NOMO-1 (cell line): Measurements from ENCODE around the gene SLFN12L.
"Not testable (repeated sequence)": the region's sequence is repeated elsewhere in the genome, so short reads cannot be mapped to it uniquely, and the experiment has no call there.

ENCODE experiments used
- DNase-seq, 2 experiments: peaks; one replicate each; lab custom pipeline; 2025; ENCODE audit not compliant: unreplicated experiment in 2 of 2; lab: John Stamatoyannopoulos, UW

SLFN12L gene

DNA sequence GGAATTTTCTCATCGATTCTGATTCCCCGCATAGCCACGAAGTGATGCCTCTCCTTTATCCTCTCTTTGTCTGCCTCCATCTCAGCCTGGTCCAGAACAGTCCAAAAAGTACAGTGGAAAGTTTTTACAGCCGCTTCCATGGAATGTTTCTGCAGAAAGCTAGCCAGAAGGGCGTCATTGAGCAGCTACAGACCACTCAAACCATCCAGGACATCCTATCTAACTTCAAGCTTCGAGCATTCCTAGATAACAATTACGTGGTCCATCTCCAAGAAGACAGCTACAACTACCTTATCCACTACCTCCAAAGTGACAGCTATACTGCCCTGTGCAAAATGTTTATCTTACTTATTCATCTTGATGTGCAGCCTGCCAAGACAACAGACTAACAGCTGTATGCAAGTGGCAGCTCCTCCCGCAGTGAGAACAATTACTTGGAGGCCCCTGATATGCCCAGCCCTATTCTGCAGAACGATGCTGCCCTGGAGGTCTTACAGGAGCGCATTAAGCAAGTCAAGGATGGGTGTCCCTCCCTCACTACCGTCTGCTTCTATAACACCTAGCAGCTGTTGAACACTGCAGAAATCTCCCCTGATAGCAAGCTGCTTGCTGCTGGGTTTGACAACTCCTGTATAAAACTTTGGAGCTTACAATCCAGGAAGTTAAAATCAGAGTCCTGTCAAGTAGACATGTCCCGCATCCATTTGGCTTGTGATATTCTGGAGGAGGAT is 38.9 kb downstream of the SLFN12L start:
- DNase-seq = no peak

DNA sequence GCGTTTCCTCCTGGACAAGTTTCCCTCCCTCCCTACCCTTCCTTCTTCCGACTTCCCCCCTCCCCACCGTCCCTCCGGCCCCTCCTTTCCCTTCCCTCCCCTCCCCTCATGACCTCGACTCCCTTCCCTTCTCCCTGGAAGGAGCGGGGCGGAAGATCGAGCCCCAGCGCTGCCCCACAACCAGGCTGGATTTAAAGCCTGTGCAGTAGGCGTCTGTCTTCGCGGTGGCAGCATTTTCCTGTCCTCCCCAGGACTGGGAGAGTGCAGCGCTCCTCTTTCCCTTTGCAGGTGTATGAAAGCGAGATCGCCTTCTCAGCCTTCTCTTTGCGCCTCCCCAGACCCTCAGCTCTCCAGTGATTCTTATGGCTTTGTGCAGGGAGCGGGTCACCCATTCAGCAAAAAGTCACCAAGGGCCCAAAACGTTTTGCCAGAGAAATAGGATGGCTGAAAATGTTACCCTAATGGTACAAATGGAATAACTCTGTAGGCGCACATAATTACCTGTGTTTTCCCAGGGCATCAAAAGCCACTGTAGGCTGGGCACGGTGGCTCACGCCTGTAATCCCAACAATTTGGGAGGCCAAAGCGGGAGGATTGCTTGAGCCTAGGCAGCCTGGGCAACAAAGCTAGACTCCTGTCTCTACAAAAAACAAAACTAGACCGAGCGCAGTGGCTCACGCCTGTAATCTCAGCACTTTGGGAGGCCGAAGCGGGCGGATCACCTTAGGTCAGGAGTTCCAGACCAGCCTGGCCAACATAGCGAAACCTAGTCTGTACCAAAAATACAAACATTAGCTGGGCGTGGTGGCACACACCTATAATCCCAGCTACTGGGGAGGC is 40.8 kb downstream of the SLFN12L start:
- DNase-seq = no peak

DNA sequence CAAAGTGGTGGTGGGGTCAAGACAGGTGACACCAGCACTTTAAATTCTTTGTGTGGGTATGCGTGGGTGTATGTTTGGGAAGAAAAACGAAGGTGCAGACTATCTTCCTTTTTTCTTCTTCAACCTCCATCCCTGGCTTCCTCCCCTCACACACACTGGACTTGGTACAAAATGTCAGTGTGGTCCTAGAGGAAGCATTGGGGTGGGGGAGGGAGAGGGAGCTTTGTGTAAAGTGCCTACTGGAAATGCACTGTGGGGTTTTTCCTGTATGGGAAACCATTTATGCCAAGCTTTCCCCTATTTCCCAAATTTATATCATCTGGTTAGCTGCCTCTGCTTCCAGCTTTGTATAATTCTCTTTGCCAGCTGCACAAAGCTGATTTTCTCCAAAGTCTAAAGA is 44.4 kb downstream of the SLFN12L start:
- DNase-seq = no peak

DNA sequence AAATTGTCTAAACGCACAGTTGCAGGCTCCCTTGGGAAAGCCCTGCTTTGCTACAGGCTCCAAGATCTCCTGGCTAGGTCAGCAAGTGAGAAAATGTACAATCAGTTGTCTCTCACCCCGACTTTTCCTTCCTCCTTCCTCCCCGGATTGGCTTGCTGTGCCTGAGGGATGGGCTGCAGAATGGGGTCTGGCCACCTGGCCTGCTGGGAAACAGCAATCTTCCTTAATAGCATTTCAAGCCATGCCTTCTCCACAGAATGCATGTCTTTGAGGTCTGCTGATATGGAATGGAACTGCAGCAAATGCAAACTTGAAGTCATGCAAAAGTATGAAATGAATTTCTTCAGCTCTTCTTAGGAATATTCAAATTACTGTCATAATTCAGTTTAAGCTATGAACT is 46.1 kb downstream of the SLFN12L start:
- DNase-seq = no peak

DNA sequence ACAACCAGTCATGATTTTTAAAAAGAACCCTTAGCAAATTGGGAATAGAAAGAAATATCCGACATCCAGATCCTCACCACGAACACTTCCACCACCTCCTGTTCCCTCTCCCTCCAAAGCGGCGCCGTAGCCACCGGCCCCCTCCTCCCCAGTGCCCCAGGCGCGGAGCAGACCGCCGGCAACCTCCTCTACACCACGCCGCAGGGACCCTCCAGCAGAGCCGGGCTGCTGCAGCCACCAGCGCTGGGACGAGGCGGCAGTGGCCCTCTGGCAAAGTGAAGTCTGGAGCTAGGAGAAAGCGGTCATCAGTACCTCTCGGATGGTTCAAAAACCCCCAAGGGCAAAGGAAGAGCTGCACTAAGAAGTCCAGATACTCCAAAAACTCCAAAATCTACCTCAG is 47.5 kb downstream of the SLFN12L start:
- no peak for DNase-seq

DNA sequence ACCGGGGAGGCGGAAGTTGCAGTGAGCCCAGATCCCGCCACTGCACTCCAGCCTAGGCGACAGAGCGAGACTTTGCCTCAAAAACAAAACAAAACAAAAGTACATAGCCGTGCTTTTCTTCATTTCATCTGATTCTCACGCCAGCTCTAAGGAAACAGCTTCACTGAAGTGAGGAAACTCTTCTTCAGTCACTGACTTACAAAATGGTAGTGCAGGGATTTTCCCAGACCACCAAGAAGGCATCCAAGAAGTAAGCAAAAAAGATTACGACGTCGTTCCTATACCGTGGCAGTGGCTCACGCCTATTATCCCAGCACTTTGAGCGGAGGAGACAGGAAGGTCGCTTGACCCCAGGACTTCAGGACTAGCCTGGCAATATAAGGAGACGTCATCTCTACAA is 48.5 kb downstream of the SLFN12L start:
- DNase-seq = no peak

DNA sequence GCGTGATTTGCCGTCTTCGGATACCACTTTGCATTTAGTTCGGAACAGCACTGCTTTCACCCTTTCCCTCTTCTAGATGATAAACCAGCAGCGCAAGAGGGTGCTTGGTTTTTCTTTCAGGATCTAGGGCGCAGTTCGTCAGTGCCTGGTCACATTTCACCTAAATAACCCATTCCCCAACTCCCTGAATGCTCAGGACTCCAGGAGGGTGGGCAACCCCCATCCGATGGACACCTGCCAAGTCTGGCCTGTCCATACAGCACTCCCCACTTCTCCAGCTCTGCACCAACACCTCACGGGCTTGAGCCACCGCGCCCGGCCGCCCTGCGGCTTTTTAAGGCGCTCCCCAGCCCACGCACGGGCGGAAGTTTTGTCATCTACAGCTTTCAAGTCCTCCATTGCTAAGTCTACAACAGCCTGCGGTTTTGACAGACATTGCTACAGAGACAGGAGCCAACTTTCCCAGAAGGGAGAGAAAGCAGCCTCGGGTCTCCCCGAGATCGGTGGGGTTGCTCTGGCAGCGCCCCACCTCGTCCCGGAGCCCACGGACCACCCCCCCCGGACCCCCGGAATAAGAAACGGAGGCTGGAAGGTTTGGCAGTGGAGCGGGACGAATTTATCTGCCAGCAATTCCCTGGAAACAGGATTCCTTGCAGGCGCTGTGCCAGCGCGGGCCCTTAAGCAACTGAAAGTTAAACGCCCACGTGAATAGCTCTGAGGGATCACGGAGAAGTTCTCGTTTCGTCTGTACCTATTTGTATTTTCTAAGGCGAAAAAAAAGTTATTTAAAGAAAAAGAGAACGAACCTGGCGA is 50.4 kb downstream of the SLFN12L start:
- DNase-seq = peak; percentile 71 to 83

DNA sequence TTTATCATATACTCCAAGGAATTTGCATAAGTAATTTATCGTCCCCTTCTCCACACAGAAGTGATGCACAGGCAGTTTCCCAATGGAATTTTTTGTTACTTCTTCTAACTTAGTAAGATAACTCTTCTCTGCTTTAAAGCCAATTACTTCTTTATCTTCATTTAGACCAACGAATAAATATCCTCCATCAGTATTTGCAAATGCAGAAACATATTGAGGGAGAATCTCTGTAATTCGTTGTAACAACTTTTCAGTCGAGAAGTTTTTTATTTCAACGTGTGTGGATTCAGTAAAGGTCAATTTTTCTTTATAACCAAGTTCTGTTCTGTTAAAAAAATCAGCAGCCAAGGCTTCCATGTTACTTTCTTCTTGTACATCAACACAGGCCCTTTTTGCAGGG is 58.2 kb downstream of the SLFN12L start:
- no peak for DNase-seq

DNA sequence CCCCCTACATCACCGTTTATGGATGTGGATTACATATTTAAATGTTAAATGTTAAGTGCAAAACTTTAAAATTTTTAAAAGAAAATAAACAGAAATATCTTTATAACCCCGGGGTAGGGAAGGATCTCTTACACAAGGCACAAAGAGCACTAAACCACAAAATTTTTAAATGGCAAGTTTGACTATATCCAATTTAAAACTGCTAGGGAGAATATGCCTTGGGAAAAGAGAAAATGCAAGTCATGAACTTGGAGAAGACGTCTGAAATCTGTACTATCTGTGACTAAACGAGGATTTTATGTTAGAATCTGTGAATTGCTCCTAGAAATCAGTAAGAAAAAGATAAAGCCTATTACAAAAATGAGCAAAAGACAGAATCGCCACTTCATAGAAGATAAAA is 60.2 kb downstream of the SLFN12L start:
- no peak for DNase-seq

DNA sequence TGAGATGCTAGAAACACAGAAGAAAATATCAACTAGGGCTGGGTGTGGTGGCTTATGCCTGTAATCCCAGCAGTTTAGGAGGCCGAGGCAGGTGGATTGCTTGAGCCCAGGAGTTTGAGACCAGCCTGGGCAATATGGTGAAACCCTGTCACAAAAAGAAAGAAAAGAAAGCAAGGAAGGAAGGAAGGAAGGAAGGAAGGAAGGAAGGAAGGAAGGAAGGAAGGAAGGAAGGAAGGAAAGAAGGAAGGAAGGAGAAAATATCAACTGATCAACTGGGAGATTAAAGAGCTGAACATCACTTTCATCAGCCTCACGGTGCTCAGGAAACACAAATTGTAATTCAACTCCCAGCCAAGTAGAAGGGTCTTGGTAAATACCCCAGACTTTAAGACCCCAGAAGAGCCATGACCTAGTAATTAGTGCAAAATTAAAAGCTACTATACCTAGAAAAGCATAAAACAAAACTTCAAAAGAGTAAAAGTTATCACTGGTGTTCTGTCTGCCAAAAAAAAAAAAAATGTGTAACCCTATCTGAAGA is 61.1 kb downstream of the SLFN12L start:
- no peak for DNase-seq

DNA sequence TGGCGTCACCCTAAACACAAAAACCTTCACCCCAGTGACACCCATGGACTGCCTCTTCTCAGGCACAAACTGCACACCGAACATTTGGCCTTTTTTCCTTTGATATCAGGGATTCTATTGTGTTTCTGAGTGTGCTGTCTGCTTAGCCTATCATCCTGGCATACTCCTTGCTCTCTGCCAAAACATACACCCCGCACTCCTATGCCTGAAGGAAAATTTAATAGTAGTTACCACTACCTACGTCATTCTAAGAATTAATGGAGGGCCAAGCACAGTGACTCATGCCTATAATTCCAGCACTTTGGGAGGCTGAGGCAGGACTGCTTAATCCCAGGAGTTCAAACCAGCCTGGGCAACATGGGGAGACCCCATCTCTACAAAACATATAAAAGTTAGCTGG is 69.0 kb downstream of the SLFN12L start:
- no peak for DNase-seq

DNA sequence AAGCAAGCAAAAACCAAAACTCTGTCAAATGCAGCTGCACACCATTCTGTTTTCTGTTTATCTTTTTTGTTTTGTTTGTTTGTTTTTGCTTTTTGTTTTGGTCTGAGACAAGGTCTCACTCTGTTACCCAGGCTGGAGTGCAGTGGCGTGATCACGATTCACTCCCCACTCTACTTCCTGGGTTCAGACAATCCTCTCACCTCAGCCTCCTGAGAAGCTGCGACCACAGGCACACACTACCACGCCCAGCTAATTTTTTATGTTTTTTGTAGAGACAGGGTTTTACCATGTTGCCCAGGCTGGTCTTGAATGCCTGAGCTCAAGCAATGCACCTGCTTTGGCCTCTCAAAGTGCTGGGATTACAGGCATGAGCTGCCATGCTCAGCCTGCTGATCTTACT is 69.7 kb downstream of the SLFN12L start:
- no peak for DNase-seq

DNA sequence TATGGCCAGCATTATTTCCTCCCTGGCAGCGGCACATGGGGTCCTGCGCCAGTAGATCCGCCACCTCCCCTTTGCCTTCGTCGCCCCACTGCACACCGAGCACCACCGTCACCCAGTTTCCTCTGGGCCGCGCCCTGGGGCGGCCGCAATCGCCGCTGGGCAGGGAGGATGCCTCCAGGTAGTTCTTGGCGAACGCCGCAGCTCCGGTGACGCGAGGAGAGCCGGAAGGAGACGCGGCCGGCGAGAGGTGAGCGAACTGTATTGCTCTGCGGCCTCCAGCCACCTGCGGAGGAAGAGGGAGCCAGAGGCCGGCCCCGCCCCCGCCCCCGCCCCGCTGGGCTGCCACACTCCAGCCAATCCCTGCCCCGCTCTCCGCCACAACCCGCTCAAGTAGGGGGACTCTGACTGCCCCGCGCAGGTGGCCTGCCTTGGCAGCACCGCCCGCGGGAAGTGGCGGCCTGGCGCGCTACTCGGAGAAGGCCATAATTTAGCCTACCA is 77.1 kb downstream of the SLFN12L start:
- peak; percentile 4 to 17 for DNase-seq

DNA sequence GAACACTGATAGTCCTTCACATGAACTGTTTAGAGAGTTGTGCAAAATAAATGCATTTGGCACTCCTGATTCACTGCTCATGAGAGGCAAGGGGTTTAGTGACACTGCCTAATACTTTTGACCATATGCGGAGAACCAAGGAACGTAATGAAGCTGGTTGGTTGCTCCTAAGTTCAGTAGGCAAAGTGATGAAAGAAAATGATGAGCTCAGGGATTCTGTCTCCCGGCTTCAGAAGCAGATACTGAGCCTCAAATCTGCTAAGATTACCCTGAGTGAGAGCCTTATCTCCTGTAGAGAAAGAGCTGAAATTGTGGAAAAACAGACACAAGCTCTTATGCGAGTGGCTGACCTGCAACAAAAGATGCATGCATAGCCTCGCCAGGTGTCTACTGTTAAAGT is 83.4 kb downstream of the SLFN12L start:
- DNase-seq = not testable (repeated sequence)

DNA sequence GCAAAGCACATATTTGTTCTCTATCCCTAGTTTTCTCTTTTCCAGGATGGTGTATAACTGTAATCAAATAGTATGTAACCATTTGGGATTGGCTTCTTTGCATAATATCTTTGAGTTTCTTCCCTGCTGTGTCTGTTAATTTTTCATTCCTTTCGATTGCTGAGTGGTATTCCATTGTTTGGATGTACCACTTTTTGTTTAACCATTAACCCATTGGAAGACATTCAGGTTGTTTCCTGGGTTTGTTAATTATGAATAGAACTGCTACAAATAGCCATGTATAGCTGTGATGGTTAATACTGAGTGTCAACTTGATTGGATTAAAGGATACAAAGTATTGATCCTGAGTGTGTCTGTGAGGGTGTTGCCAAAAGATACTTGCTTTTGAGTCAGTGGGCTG is 84.3 kb downstream of the SLFN12L start:
- no peak for DNase-seq

DNA sequence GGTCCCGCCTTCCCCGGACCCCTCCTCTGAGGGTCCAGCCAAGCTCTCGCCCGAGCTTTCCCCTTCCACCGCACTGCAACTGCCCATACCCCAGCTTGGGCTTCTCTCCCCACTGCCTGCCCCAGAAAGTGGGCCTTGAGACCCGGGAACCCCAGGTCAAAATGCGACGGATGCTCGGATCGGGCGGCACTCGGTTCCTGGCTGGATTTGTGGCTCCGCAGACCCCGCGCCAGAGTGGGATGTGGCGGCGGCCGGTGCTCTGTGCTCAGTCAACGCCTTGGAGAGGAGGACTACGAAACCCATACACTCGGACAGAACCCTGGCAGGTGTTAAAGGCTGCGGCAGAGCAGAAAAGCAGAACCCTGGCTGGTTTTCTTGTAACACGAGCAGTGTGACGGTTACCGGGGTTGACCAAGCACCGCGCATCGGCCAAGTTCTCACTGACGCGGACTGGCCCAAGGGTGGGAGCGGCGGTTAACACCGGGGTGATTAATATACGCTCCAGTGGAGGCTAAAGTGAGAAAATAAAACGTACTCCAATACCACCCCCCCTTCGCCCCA is 88.0 kb downstream of the SLFN12L start:
- peak; percentile 61 for DNase-seq

DNA sequence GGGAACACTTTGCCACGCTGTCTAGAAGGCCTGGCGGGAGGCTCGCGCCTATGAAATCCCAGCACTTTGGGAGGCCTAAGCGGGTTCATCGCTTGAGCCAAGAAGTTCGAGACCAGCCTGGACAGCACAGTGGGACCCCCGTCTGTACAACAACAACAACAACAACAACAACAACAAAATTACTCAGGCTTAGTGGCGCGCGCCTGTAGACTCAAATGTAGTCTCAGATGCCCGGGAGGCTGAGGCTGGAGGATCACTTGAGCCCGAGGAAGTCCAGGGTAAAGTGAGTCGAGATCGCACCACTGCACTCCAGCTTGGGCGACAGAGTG is 88.6 kb downstream of the SLFN12L start:
- DNase-seq = no peak

DNA sequence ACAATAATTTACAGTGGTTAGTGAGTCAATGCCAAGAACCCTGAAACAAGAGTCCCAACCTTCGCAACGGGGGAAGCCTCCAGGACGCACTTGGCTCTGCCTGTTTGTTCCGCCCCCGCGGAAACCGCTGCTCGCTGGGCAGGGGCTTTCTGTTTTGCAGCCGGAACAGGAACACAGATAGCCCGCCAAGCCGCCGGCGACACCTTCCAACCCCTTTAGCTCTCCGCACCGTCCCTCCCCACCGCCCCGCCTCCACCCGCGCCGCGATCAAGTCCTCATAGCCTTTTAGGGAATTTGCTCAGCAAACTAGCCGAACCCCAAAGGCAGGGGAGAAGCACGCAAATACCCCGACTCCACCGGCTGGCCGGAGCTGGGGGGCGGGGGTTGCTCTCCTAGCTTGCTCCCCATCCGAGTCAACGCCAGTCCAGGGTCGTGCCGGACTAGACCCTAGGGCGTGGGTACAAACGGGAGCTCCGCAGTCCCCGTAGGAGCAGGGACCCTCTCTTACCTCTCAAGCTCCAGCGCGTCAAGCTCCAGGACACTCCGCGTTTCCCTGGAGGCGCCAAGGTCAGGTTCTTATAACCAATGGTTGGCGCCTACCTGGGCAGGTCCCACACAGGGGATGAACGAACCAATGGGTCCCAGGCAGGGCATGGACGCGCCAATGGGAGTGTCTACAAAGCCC is 89.1 kb downstream of the SLFN12L start, which contains the start of gene SLFN13:
TSS of gene SLFN13 (minus strand) at position 553 of the 685 bp plus-strand sequence. CDS start 3,086 bp downstream, outside the sequence.
- peak; percentile 88 to 92 for DNase-seq

DNA sequence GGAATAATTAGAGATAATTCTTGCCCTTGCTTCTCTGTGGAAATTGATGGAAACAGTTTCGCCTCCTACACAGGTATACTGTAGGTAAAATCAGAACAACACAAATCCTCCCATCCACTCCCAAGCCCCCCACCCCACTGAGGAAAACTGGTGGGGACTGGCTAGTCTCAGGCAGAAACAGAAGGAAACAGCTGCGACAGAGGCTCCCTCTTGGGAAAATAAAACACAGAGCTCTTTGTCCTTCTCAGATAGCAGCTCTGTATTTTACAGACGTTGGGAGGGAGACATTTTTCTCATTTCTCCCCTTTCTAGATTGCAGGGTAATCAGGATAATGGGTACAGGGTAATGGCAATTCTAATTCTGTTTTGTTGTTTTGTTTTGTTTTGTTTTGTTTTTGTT is 90.0 kb downstream of the SLFN12L start:
- DNase-seq = no peak

DNA sequence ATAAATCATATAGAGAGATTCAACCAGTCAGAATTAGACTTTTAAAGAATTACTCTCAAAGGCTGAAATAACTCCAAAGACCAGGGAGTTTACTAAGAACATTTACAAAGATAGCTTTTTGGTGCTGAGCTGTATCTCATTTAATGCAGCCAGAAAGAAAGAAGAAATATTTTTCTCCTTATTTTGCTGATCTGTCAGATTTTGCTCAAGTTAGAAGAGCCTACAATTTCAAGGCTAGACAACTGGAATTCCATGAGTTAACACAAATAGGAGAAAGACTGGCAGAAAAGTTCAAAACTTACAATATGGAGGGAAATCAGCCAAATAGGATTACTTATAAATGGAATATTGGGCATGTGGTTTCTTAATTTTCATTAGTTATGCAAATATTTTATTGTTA is 99.0 kb downstream of the SLFN12L start:
- DNase-seq = no peak
